Chondrocyte (in vitro differentiated cells): ENCODE results near the gene COCH. TPM values are rescaled to one million over a fixed set of nuclear protein-coding genes. Genes with fewer than 3 reads are reported as not detected.

Source experiments
- DNase-seq: peaks from one replicate; pipeline ENCODE4 v3.0.0; 2021; ENCODE audit warnings: mixed read lengths, low spot score
- H3K27ac Mint-ChIP-seq: one replicate; pipeline ENCODE4 v1.8.0; 2021; ENCODE audit warnings: mild to moderate bottlenecking, moderate library complexity, mixed read lengths; ENCODE audit not compliant: unreplicated experiment
- H3K27me3 Mint-ChIP-seq: 2 replicates; pipeline ENCODE4 v1.8.0; 2021; ENCODE audit warnings: low read depth, mixed read lengths
- H3K36me3 Mint-ChIP-seq: 2 replicates; pipeline ENCODE4 v1.8.0; 2021; ENCODE audit warnings: low read depth, mixed read lengths
- H3K4me1 Mint-ChIP-seq: 2 replicates; pipeline ENCODE4 v1.8.0; 2021; ENCODE audit warnings: low read depth, mild to moderate bottlenecking, mixed read lengths
- H3K4me3 Mint-ChIP-seq: one replicate; pipeline ENCODE4 v1.8.0; 2021; ENCODE audit warnings: mild to moderate bottlenecking, moderate library complexity, mixed read lengths; ENCODE audit not compliant: unreplicated experiment
- H3K9me3 Mint-ChIP-seq: 2 replicates; pipeline ENCODE4 v1.8.0; 2021; ENCODE audit warnings: low read depth, mixed read lengths
- CTCF ChIP-seq: fragments of 200-600 bp; sonication (generic); IDR thresholded peaks from 2 replicates; pipeline ENCODE4 v1.5.0; 2021; ENCODE audit warnings: antibody characterized with exemption, mild to moderate bottlenecking, moderate library complexity
- total RNA-seq: library from RNA; stranded (reverse); gene quantifications from 3 replicates; pipeline ENCODE4 v1.2.1, GENCODE V29; 2021

The COCH gene
- total RNA-seq, 1 donor from 2014 or later = 14.7 TPM

- Mint-ChIP-seq H3K4me3 (no peak overlapping the region), H3K27me3 (peaks cover 9% of the 10 kb centered on the region), H3K36me3 (peaks cover 2% of the 10 kb centered on the region), H3K4me1 (no peaks in the 10 kb centered on the region), H3K9me3 (peaks cover 4% of the 10 kb centered on the region), H3K27ac (no peak overlapping the region)
- no peak for TF ChIP-seq CTCF
- DNase-seq = no peak
Observed at GRCh38 chr14:30840086-30840779, 34.1 kb upstream of the COCH start.

DNA sequence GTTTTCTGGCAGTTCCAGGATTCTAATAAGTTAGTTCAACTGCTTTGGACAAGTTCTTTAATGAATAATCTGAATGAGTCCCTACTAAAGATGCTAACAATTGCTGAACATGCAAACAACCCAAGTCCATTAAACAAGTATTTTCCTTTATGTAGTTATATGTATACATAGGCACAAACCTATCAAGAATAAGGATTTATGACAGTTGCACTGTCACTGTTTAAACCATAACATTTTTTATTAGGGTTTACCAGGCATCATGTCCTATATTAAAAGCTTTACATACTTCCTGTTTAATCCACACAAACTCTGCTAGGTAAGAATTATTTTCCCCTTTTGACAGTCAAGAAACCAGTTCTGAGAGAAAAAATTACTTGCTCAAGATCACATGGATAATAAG is 31.9 kb upstream of the COCH start:
- Mint-ChIP-seq H3K36me3 (no peaks in the 10 kb centered on the region), H3K4me1 (no peaks in the 10 kb centered on the region), H3K27me3 (peaks cover 23% of the 10 kb centered on the region), H3K9me3 (peaks cover 4% of the 10 kb centered on the region), H3K4me3 (no peak overlapping the region), H3K27ac (no peak overlapping the region)
- DNase-seq = no peak
- TF ChIP-seq CTCF = no peak

- H3K27ac Mint-ChIP-seq = no peak overlapping the region
- H3K36me3 Mint-ChIP-seq = no peaks in the 10 kb centered on the region
- H3K27me3 Mint-ChIP-seq = peaks cover 44% of the 10 kb centered on the region
- H3K4me3 Mint-ChIP-seq = no peak overlapping the region
- no peak for DNase-seq
- H3K9me3 Mint-ChIP-seq = peaks cover 4% of the 10 kb centered on the region
- H3K4me1 Mint-ChIP-seq = no peaks in the 10 kb centered on the region
- no peak for TF ChIP-seq CTCF
Observed at GRCh38 chr14:30848449-30849240, 25.7 kb upstream of the COCH start.

DNA sequence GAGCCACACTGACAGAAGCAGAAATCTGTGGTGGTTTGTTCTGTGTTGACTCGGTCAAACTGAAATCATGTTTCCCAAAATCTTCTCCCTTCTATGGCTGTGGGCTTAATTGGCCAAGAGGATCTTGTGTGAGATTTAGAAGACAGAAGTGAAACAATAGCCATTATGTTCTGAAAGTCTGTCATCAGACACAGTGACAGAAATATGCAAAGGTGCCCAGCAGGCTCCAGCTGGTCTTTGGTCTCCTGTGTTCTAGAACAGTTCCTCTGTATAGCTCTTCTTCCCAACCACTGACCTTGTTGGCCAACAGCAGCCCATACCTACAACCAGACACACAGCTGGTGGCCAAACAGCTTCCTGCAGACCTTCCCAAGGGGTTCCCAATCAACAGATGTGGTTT is 25.0 kb upstream of the COCH start:
- no peak for TF ChIP-seq CTCF
- H3K9me3 Mint-ChIP-seq = peaks cover 2% of the 10 kb centered on the region
- no peaks in the 10 kb centered on the region for H3K36me3 Mint-ChIP-seq
- H3K27ac Mint-ChIP-seq = no peak overlapping the region
- H3K27me3 Mint-ChIP-seq = peaks cover 42% of the 10 kb centered on the region
- DNase-seq = no peak
- no peaks in the 10 kb centered on the region for H3K4me1 Mint-ChIP-seq
- H3K4me3 Mint-ChIP-seq = no peak overlapping the region

DNA sequence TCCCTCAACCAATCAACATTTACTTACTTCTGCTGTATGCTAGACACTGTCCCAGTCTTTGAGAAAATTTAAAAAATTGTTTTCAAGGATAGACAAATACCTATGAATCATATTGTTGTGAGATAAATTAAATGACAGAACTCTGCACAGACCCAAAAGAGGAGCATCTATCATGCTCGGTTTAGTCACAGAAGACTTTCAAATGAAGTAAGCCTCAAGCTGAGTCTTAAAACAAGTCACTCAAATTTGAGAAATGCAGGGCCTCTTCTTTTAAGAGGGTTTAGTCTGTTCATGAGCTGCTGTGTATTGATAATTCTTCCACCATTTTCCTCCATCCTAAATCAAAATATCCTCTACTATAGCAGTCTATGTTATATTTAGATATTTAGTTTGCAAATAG is 24.4 kb upstream of the COCH start:
- Mint-ChIP-seq H3K27ac (no peak overlapping the region), H3K36me3 (no peaks in the 10 kb centered on the region), H3K27me3 (peaks cover 41% of the 10 kb centered on the region), H3K4me1 (no peaks in the 10 kb centered on the region), H3K9me3 (no peaks in the 10 kb centered on the region), H3K4me3 (no peak overlapping the region)
- no peak for DNase-seq
- no peak for TF ChIP-seq CTCF
